ENCODE data around the gene MORC4. TPM values are rescaled to one million over a fixed set of nuclear protein-coding genes. Genes with fewer than 3 reads are reported as not detected.

The MORC4 gene
- total and polyA plus RNA-seq, 11 donors: 1.0 to 6.5 (median 2.8) TPM

GRCh38 chrX:106959901-106960300 lies 40.1 kb downstream of the MORC4 start:
- 51 to 74% (median 67%) methylated on average over 2 of the region's 2 CpGs for WGBS, 4 donors
- no peak overlapping the region for H3K27ac ChIP-seq
- peaks cover 0 to 64% (median 10%) of the 10 kb centered on the region in 9 donors for H3K36me3 ChIP-seq
- no peaks in the 10 kb centered on the region for H3K4me1 ChIP-seq
- no peaks in the 10 kb centered on the region for H3K27me3 ChIP-seq
- TF ChIP-seq CTCF (IDR thresholded peaks at IDR 0.05) (peak in 1 of 12 donors; percentile 6), POLR2A (IDR thresholded peaks at IDR 0.05) (no peak)
- intact Hi-C loops (cut with DNase I): loop anchor here in 3 of 10 donors (5.0 to 10.0 kb wide), 3 partner anchors 55 to 68 kb away; partner anchors contain the start of gene RIPPLY1 (in 1 of the 3)
- DNase-seq: no peak
- no peaks in the 10 kb centered on the region for H3K9me3 ChIP-seq
- H3K4me3 ChIP-seq: no peak overlapping the region
- no peak for ATAC-seq

GRCh38 chrX:106957856-106958255 lies 42.2 kb downstream of the MORC4 start:
- Histone ChIP-seq H3K4me3 (no peak overlapping the region), H3K27ac (no peak overlapping the region), H3K9me3 (no peaks in the 10 kb centered on the region), H3K27me3 (peaks cover 0 to 5% (median 0%) of the 10 kb centered on the region in 9 donors), H3K4me1 (no peaks in the 10 kb centered on the region), H3K36me3 (peaks cover 0 to 74% (median 12%) of the 10 kb centered on the region in 9 donors)
- no peak for ATAC-seq
- DNase-seq: no peak
- 41 to 83% (median 68%) methylated on average over 1 of the region's 1 CpG for WGBS, 4 donors
- no peak for TF ChIP-seq CTCF (IDR thresholded peaks at IDR 0.05)
- TF ChIP-seq POLR2A (IDR thresholded peaks at IDR 0.05): no peak
- intact Hi-C loops (cut with DNase I): loop anchor here in 3 of 10 donors (5.0 to 10.0 kb wide), 3 partner anchors 53 to 66 kb away; partner anchors contain the start of gene RIPPLY1 (in 1 of the 3)

GRCh38 chrX:106955004-106955772 lies 44.8 kb downstream of the MORC4 start:
- intact Hi-C loops (cut with DNase I): loop anchor here in 3 of 10 donors (5.0 to 10.0 kb wide), 3 partner anchors 50 to 63 kb away; partner anchors contain the start of gene RIPPLY1 (in 1 of the 3)

More at GRCh38 chrX:106955004-106955772, 44.8 kb downstream of the MORC4 start:
- H3K27me3 ChIP-seq: peaks cover 0 to 15% (median 0%) of the 10 kb centered on the region in 9 donors
- no peaks in the 10 kb centered on the region for H3K4me1 ChIP-seq
- H3K9me3 ChIP-seq: no peaks in the 10 kb centered on the region
- H3K36me3 ChIP-seq: peaks cover 0 to 61% (median 12%) of the 10 kb centered on the region in 9 donors
- no peak overlapping the region for H3K27ac ChIP-seq
- 32 to 79% (median 58%) methylated on average over 1 of the region's 1 CpG for WGBS, 4 donors
- no peak for ATAC-seq
- no peak for TF ChIP-seq POLR2A (IDR thresholded peaks at IDR 0.05)
- TF ChIP-seq CTCF (IDR thresholded peaks at IDR 0.05): no peak
- DNase-seq: no peak
- no peak overlapping the region for H3K4me3 ChIP-seq

Data from heart left ventricle (tissue), 16 donors.